LHCN-M2 (cell line): ENCODE data around the gene GPR155. TPM values are rescaled to one million over a fixed set of nuclear protein-coding genes. Genes with fewer than 3 reads are reported as not detected.

Source experiments
- DNase-seq: peaks from one replicate; pipeline ENCODE4 v3.0.0-alpha.2; 2012; ENCODE audit warnings: low read depth
- polyA plus RNA-seq: library from polyadenylated mRNA; unstranded; fragments of >200 nt; gene quantifications from one replicate; pipeline ENCODE4 v1.2.1, GENCODE V29; 2012; ENCODE audit warnings: missing spikeins
- total RNA-seq: library from RNA; depleted of rRNA; stranded (reverse); fragments of >200 nt; gene quantifications from 2 replicates; pipeline ENCODE4 v1.2.3, GENCODE V29; 2014; rRNA removed

Gene GPR155, protein sequence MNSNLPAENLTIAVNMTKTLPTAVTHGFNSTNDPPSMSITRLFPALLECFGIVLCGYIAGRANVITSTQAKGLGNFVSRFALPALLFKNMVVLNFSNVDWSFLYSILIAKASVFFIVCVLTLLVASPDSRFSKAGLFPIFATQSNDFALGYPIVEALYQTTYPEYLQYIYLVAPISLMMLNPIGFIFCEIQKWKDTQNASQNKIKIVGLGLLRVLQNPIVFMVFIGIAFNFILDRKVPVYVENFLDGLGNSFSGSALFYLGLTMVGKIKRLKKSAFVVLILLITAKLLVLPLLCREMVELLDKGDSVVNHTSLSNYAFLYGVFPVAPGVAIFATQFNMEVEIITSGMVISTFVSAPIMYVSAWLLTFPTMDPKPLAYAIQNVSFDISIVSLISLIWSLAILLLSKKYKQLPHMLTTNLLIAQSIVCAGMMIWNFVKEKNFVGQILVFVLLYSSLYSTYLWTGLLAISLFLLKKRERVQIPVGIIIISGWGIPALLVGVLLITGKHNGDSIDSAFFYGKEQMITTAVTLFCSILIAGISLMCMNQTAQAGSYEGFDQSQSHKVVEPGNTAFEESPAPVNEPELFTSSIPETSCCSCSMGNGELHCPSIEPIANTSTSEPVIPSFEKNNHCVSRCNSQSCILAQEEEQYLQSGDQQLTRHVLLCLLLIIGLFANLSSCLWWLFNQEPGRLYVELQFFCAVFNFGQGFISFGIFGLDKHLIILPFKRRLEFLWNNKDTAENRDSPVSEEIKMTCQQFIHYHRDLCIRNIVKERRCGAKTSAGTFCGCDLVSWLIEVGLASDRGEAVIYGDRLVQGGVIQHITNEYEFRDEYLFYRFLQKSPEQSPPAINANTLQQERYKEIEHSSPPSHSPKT
- 2.9 and 156 TPM in 2 replicates for total RNA-seq
- polyA plus RNA-seq, result 1.8 TPM

DNA sequence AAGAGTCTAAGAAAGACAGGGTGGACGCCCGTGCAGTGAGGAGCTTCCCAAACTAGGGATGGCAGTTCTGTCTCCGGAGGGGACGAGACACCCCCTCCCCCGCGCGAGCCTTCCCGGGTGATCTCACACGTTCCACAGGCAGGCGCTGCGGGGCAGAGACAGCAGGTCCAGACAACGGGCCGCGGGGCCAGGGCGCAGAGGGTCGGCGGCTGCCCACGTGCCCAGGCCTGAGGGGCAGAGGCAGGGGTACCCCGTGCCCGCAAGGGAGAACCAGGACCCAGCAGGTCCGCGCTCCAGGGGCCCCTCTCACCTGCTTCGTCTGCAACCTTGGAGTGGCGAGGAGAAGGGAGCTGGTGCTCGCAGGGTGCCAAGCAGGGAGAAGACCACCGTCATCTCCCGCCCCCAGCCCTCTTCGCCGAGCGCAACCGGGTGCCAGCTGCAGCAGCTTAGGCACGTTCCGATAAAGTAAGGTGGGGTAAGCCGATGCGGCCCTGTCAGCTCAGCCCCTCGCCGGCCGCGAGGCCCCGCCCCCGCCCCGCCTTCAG lies at the start of gene GPR155:
Gene GPR155, minus strand, starts transcription at position 467 of the 545 bp plus-strand sequence. CDS start 5,073 bp downstream, outside the sequence.
- DNase-seq, result peak; percentile 43

- DNase-seq, result no peak
Observed at GRCh38 chr2:174535757-174536703, 49.2 kb upstream of the GPR155 start.

- no peak for DNase-seq
Observed at GRCh38 chr2:174535083-174535482, 48.3 kb upstream of the GPR155 start.

GRCh38 chr2:174529916-174530315 lies 43.1 kb upstream of the GPR155 start:
- no peak for DNase-seq

DNA sequence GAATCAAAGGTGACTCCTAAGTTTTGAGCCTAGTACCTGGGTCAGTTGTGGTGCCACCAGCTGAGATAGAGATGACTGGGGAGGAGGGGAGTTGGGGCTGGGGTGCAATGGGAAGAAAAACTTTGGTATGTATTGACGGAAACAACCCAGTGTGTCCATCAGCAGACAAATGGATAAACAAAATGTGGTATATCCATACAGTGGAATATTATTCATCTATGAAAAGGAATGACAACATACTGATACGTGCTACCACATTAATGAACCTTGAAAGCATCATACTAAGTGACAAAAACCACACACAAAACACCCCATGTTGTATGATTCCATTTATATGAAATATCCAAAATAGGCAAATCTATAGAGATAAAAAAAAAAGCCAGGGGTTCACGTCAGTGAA lies 41.1 kb upstream of the GPR155 start:
- no peak for DNase-seq

DNA sequence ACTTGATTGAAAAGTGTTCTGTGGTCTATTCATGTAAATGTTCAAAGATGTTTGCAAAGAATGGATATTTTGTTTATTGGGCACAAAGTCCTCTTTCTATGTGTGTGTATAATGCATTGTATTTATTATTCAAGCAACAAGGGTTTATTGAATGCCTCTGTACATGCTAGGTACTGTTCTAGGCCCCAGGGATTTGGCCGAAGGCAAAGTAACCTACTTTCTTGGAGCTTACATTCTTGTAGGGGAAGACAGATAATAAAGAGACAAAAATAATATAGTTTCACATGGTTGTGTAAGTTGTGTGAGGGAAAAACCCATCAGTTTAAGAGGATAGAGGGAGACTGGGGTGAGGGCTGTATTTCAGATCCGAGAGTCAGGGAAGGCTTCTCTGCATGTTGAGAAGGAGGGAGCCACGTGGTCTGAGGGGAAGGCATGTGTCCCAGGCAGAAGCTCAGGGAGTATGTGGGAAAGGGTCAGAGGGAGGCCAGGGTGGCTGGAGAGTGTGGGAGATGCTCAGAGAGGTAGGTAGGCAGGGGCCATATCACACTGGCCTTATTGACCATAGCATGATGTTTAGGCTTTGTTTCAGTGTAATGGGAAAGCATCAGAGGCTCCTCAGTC lies 40.4 kb upstream of the GPR155 start:
- DNase-seq, result no peak

DNA sequence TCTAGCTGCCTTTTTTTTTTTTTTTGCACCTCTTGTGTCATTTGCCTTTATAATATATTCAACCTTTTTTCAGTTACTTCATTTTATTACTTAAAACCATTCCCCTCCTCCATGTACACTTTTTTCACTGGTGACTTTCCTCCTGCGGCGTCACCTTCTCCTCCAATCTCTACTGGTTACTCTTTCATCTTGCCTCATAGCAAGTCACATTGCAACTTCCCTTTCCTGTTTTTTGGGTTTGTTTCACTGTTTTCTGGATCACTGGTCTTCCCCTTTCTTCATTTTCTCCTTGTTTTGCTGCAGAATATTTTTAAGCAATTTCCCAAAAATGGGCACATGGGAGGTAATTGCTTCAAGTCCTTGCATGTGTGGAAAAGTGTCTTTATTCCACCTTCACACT lies 37.7 kb upstream of the GPR155 start:
- DNase-seq, result no peak

DNA sequence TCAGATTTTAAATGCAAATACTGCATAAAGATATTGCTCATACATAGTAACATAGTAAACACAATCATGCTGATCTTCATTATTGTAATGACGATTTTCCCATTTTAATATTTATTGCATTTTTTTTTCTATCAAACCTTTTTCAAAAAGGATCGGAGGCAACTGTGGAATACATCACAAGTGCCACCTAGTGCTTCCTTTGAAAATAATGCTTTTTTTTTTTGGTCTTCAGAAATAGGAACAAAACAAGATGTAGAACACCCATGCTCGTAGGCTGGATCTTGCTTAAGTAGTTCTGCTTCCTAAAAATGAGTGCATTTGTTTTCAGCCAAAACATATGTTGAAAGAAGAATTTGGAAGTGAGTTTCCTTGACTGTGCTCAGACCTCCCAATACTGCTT lies 35.7 kb upstream of the GPR155 start:
- DNase-seq, result peak; percentile 27

DNA sequence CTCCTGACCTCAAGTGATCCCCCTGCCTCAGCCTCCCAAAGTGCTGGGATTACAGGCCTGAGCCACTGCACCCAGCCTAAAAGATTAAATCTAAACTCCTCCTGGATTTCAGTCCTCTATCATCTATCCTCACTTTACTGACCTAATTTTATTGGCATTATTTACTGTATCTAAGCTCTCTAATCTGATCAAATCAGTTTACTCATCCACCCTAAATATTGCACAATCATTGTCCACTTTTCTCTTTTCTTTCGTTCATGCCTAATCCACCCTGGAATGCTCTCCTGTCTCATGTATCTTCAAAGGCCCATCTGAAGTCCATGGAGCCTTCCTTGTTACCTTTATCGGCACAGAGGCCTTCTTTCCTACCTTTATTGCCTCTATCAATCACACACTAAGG lies 31.6 kb upstream of the GPR155 start:
- DNase-seq, result no peak

DNA sequence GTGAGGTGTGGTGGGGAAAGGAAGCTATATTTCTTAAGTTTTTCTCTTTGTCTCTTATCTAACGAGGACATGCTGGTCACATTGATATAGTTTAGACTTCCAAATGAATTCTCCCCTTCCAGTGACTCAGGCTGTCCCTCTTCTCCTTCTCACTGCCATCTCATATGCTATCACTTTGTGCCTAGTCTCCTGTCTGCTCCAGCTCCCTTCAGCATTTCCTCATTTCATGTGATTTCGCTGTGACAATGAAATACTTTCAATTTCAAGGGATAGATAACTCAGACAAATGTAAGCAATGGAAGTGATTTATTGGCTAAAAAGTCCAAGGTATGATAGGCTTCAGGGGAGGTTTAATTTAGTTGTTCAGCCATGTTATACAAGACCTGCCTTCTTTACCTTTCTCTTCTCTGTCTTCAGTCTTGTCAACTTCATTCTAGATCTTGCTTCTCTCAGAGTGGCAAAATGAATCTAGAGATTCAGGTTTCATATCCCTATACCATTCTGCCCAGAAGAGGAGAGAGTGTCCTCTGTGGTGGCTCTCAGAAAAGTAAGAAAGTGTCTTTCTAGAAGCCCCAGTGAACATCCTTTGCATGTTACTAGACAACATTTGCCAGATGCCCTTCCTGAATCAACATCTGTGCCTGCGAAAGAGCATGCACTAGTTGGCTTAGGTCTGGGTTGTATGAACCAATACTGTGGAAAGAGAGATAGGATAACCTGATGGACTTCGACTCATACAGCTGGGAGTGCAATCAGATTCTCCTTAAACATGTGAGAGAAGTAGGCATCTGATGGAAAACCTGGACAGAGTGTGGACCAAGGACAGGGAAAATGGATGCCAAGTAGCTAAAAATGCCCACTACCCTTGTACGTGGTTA lies 29.9 kb upstream of the GPR155 start:
- no peak for DNase-seq

DNA sequence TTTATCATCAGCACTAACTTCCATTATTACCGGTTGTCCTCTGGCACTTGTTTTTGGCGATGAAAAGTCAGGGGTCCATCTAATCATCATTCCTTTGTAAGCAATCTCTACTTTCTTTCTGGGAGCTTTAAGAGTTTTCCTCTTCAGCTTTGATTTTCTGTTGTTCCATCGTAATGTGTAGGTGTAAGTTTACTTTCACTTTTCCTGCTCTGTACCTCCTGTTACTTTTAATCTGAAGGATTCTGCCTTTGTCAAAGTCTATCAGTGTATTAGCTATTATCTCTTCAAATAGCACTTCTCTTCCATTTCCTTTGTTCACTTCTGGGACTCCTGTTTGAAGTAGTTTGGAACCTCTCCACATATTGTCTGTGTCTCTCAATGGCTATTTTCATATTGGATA lies 25.5 kb upstream of the GPR155 start:
- DNase-seq, result no peak

DNA sequence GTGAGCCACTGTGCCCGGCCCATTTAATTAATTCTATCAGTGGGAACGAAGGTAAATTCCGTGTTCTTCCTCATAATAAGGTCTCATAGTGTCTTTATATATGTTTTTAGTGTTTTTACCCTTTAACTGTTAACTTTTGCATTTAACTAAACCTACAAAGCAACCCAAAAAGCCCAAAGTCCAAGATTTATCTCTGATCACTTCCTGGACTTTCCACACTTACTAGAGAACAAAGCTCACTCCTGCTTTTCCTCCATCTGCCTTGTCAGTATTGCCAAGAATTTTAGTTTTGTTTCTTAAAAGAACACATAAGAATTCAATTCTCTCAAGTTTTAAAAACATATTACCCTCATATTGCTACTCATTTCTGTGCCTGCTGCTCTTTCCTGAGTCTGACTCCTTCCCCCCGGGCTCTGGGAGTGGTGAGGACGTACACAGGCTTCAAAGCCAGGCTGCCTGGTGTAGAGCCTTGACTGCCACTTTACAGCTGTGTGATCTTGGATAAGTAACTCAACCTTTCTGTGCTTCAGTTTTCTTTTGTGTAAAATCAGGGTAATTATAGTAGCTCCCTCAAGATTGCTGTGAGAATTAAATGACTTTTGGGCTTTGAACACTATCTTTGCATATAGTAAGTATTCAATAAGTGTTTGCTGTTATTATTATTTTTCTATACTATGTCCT lies 24.9 kb upstream of the GPR155 start:
- DNase-seq, result no peak

GRCh38 chr2:174510583-174511189 lies 23.9 kb upstream of the GPR155 start:
- DNase-seq, result peak; percentile 54

- no peak for DNase-seq
Observed at GRCh38 chr2:174503161-174503809, 16.5 kb upstream of the GPR155 start.

DNA sequence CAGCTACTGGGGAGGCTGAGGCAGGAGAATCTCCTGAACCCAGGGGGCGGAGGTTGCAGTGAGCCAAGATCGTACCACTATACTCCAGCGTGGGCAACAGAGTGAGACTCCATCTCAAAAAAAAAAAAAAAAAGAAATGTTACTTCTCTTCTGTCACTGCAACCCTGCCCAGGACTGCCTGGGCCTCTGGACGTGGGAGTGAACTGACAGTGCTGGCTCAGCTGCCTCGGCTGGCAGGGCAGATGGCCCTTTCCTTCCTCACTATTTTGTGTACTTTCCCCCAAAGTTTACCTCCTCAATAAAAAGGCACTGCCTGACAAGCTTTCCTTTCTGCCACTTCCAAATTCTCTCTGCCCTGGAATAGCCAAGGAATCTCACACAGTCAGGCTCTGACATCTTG lies 12.5 kb upstream of the GPR155 start:
- no peak for DNase-seq

- DNase-seq, result no peak
Observed at GRCh38 chr2:174495365-174496012, 8.7 kb upstream of the GPR155 start.

GRCh38 chr2:174493549-174494331 lies 6.9 kb upstream of the GPR155 start:
- DNase-seq, result no peak
